Middle frontal gyrus (tissue), 1 donor: ENCODE data around the gene TMEM209.
"Not testable (repeated sequence)": the region's sequence is repeated elsewhere in the genome, so short reads cannot be mapped to it uniquely, and the experiment has no call there.

ENCODE experiments used
- DNase-seq: peaks from one replicate; pipeline ENCODE4 v3.0.0-alpha.2; 2015; ENCODE audit warnings: low spot score; ENCODE audit errors: extremely low spot score

TMEM209 gene

DNA sequence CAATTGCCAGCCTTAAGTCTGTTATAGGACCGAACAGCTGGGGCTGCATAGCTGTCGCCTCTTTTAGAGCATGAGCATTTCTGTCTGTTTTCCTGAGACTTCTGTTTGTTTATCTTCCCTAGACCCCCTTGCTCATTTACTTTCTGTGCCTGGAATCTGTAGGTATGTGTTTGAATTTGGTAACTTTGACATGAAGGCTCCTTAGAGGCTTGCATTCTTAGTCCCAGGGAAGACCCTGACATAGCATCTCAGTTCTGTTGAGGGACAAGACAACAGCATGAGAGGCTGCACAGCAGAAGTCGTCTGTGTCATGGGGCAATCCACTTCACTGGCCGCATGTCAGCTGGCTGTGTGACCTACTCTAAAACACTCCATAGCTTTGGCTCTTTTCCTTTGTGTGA lies 76.2 kb downstream of the TMEM209 start:
- no peak for DNase-seq

GRCh38 chr7:130127821-130128317 lies 77.3 kb downstream of the TMEM209 start:
- no peak for DNase-seq

- DNase-seq, result no peak
Observed at GRCh38 chr7:130127404-130127803, 77.8 kb downstream of the TMEM209 start.

DNA sequence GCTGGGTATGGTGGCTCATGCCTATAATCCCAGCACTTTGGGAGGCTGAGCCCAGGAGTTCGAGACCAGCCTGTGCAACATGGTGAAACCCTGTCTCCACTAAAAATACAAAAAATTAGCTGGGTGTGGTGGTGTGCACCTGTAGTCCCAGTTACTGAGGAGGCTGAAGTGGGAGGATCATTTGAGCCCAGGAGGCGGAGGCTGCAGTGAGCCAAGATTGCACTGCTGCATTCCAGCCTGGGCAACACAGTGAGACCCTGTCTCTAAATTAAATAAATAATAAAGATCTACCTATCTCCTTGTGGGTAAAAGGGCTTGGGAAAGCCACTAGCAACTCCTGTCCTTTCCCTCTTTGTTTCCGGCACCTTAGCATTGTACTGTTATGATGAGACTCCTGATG lies 78.4 kb downstream of the TMEM209 start:
- DNase-seq, result not testable (repeated sequence)

GRCh38 chr7:130124711-130125110 lies 80.5 kb downstream of the TMEM209 start:
- DNase-seq, result no peak

DNA sequence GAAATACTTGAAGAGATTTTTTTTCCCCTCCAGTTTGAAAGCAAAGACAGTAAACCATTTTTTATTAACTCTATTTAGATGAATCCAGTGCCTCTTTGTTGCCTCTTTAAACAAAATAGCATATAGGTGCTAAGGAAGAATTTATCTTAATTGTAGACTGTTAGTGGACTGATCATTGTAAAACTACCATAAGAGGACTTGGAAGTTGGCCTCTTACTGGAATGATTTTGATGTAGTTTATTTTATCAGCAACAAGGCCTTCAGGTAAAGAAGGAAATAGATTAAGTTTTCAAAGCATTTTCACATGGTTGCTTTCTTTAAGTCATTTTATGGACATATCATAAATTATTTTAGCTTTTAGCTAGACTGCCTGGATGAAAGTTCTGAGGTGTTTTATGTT lies 81.7 kb downstream of the TMEM209 start:
- DNase-seq, result no peak

DNA sequence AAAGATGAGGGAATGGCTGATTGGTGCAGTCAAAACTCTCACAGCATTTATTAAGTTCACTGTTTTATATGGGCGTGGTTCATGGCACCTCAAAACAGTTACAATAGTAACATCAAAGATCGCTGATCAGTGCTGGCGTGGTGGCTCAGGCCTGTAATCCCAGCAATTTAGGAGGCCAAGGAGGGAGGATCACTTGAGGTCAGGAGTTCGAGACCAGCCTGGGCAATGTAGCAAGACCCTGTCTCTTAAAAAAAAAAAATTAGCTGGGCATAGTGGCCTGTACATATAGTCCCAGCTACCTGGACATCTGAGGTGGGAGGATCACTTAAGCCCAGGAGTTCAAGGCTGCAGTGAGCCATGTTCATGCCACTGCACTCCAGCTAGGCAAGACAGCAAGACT lies 86.4 kb downstream of the TMEM209 start:
- no peak for DNase-seq

- DNase-seq, result no peak
Observed at GRCh38 chr7:130118294-130118693, 86.9 kb downstream of the TMEM209 start.

- no peak for DNase-seq
Observed at GRCh38 chr7:130114776-130115175, 90.4 kb downstream of the TMEM209 start.
